Lower leg skin (tissue), 4 donors: ENCODE measurements around the gene SKOR1. TPM values are rescaled to one million over a fixed set of nuclear protein-coding genes. Genes with fewer than 3 reads are reported as not detected.

Source experiments
- DNase-seq, 2 donors: peaks; one replicate each; pipeline ENCODE4 v3.0.0-alpha.2; 2019; ENCODE audit warnings: low spot score in 2 of 2
- H3K4me3 ChIP-seq: fragments of 200-600 bp; sonication (generic); 2 replicates; pipeline ENCODE4 v1.5.1; 2017; ENCODE audit warnings: mild to moderate bottlenecking, low read depth; ENCODE audit not compliant: poor library complexity, severe bottlenecking
- POLR2A ChIP-seq, 2 donors: fragments of 450-650 bp; IDR thresholded peaks; one replicate each; pipeline ENCODE4 v1.6.1; 2016 to 2017; ENCODE audit warnings: antibody characterized with exemption in 2 of 2, mild to moderate bottlenecking in 1 of 2, moderate library complexity in 1 of 2
- WGBS, 2 donors: methylation state at CpG; one replicate each; pipeline ENCODE4 v1.1.5; 2018; 5-methylcytosine and 5-hydroxymethylcytosine counted together
- intact Hi-C: fragments of 100-400 bp; cut with DNase I; formaldehyde crosslinking; loops from one replicate; pipeline ENCODE4 v1.15.0; 2023; ENCODE audit warnings: low total_unique reads
- total RNA-seq, 4 donors: library from RNA; depleted of rRNA; stranded (reverse); fragments of >200 nt; gene quantifications; one replicate each; pipeline ENCODE4 v1.1.0, GENCODE V29; 2016
- TF ChIP-seq, protein P1 (sequence below), 3 donors: fragments of 450-650 bp; IDR thresholded peaks; one replicate each; pipeline ENCODE4 v1.5.1; 2016; ENCODE audit warnings: antibody characterized with exemption in 3 of 3, mild to moderate bottlenecking in 3 of 3, moderate library complexity in 2 of 3

Gene SKOR1
- total RNA-seq, 4 donors from 2014 or later, result 1.2 to 2.2 (median 1.5) TPM; not detected in 1

DNA sequence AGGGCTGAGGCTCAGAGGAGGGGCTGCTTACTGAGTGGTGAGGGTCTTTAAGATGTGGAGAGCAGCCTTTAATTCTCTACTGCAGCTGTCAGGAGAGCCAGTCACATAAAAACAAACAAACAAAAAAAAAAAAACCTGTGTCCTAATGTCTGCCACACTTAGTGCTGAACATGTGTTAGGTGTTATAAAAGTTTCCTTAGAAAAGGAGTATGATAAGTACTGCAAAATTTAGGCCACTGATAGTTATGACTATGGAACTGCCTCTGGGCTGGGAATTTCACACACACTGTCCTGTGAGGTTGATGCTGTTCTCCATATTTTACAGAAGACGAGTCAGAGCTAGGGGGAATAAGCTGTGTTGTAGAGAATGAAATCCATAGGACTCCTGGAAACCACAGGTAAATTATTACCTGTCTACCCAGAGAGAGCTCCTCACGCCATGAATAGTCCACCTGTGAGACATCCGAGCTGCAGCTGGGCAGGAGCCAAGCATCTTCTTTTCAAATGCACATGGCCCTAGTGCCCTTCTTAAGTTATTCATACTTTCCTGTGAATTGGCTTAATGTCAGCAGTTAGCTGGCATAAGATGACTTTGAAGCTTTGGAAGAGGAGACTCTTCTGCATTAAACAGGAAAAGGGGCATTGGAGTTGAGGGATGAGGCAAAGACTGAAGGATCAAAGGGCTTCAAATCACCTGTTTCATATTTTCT lies 34.5 kb upstream of the SKOR1 start:
- 93 to 98% methylated on average over 3 of the region's 3 CpGs for WGBS, 2 donors
- intact Hi-C loops, result no loop called here
- DNase-seq, result no peak
- no peak overlapping the region for H3K4me3 ChIP-seq
- TF ChIP-seq POLR2A (IDR thresholded peaks at IDR 0.05), result no peak
- TF ChIP-seq, protein P1, sequence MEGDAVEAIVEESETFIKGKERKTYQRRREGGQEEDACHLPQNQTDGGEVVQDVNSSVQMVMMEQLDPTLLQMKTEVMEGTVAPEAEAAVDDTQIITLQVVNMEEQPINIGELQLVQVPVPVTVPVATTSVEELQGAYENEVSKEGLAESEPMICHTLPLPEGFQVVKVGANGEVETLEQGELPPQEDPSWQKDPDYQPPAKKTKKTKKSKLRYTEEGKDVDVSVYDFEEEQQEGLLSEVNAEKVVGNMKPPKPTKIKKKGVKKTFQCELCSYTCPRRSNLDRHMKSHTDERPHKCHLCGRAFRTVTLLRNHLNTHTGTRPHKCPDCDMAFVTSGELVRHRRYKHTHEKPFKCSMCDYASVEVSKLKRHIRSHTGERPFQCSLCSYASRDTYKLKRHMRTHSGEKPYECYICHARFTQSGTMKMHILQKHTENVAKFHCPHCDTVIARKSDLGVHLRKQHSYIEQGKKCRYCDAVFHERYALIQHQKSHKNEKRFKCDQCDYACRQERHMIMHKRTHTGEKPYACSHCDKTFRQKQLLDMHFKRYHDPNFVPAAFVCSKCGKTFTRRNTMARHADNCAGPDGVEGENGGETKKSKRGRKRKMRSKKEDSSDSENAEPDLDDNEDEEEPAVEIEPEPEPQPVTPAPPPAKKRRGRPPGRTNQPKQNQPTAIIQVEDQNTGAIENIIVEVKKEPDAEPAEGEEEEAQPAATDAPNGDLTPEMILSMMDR (IDR thresholded peaks at IDR 0.05), result no peak

DNA sequence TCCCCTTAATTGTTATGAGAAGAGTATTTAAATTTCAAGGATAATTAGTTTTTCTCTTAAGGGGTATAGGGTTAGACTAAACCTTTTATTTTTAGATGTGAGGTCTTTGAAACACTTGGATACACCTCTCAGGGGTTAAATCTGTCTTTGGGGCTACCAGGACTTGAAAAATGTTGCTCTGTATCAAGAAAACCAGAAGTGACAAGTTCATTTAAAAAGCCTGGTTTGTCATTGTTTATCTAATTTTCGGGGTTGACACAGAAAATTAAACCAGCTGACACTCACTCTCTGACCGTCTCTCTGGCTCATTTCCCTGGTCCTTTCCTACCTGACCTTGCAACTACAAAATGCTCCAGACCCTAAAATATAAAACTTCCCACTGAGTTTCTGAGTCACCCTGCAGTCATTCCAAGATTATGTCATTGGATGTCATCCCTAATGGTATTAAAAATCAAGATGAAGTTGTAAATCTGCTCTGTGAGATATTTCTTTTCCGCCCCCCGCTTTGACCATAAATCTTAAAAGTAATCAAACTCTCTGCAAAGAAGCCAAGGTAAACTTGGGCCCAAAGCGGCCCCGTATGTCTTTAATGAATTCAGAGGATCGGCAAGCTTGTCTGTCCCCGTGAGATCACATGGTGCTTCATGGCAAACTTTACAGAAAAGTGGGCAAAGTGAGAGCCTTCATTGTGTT lies 32.9 kb upstream of the SKOR1 start:
- WGBS, 2 donors, result 72 to 74% methylated on average over 8 of the region's 8 CpGs
- H3K4me3 ChIP-seq, result no peak overlapping the region
- intact Hi-C loops, result no loop called here
- DNase-seq, result no peak
- TF ChIP-seq, protein P1 (IDR thresholded peaks at IDR 0.05), result no peak
- no peak for TF ChIP-seq POLR2A (IDR thresholded peaks at IDR 0.05)

DNA sequence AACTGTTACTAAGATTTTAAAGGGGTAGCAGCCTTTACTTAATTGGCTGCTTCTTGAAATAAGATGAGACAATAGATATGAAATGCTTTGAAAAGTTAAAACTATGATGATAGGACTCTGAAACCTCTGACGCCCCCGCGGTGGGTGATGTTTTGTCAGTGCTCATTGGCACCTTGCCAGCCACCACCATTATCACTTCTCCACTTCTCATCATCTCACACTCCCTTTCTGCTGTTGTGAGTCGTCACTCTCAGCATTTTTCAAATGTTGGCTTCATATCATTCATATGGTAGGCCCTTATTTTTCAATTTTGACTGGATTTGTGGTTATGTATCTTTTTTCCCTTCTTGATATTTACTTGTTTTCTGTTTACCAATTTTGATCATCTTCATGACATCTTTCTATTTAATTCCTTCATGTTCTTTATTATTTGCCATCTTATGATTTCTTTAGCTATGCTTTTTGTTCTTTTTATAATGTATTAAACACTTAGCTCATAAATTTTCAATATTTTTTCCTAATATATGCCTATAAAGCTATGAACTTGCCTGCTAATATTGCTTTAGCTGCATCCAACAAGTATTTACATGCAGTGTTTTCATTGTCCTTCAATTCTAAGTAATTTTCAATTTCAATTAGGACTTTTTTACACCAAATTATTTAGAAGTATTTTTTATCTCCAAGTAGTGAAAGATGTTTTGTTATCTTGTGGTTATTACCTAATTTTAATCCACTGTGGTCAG lies 30.3 kb upstream of the SKOR1 start:
- TF ChIP-seq, protein P1 (IDR thresholded peaks at IDR 0.05), result no peak
- TF ChIP-seq POLR2A (IDR thresholded peaks at IDR 0.05), result no peak
- no peak overlapping the region for H3K4me3 ChIP-seq
- WGBS, 2 donors, result 88 to 94% methylated on average over 4 of the region's 4 CpGs
- intact Hi-C loops, result no loop called here
- no peak for DNase-seq

DNA sequence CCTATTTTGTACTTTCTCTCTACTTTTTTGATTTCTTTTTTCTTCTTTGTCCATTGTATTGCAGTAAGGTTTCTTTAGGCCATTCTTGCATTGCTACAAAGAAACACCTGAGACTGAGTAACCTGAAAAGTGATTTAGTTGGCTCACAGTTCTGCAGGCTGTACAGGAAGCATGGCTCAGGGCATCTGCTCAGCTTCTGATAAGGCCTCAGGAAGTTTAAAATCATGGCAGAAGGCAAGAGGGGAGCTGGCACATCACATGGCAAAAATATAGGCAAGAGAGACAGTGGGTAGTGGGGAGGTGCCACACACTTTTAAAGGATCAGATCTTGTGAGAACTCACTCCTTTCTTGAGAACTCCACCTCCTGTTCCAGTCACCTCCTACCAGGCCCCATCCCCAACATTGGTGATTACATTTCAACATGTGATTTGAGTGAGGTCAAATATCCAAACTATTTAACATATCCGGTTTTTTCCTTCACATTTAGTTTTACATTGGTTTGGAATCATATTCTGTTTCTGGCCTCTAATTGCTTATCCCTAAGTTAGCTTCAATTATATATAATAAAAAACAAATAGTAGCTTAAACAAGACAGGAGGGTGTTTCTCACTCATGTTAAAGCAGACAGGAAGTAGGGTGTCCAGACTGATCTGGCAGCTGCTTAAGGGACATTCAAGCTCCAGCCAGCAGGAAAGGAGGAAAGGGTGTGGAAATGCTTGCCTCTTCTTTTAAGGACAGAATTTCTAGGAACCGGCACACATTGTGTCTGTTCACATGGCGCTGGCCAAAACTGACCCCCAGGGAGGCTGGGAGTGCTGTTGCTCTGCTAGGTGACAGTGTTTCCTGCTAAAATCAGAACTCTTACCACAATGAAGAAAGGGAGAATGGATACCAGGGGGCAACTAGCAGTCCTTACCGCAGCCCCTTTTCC lies 28.8 kb upstream of the SKOR1 start:
- no peak overlapping the region for H3K4me3 ChIP-seq
- intact Hi-C loops, result no loop called here
- WGBS, 2 donors, result 80 to 82% methylated on average over 4 of the region's 4 CpGs
- TF ChIP-seq, protein P1 (IDR thresholded peaks at IDR 0.05), result no peak
- no peak for TF ChIP-seq POLR2A (IDR thresholded peaks at IDR 0.05)
- no peak for DNase-seq

DNA sequence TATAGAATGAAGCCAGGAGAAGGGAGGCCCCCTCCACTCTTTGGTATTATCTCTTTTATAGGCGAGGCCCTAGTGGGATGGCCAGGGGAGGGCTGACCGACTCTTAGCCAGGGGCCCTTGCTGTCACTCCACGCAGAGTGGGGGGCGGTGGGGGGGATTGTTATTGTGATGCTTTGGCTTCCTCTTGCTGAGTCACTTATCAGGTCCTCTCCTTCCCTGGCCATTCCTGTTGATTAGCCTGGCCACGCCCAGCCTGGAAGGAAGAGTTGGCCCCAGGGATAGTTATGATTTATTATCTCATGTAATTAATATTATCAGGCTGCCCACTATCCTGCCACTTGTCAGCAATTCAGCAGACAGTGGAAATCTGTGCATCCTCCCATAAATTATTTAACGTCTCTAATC lies 25.5 kb upstream of the SKOR1 start:
- no peak for TF ChIP-seq POLR2A (IDR thresholded peaks at IDR 0.05)
- TF ChIP-seq, protein P1 (IDR thresholded peaks at IDR 0.05), result no peak
- intact Hi-C loops, result no loop called here
- H3K4me3 ChIP-seq, result no peak overlapping the region
- WGBS, 2 donors, result 79% methylated on average over 6 of the region's 6 CpGs
- no peak for DNase-seq
